Caki2 (cell line): ENCODE results near the gene SALL1. TPM values are rescaled to one million over a fixed set of nuclear protein-coding genes. Genes with fewer than 3 reads are reported as not detected.

Source experiments
- DNase-seq: peaks from one replicate; pipeline ENCODE4 v3.0.0-alpha.2; 2015; ENCODE audit warnings: low read depth
- in situ Hi-C: cut with HindIII; loops from 2 replicates; pipeline ENCODE4 v1.10.0; 2016; ENCODE audit warnings: low sequenced_read_pairs, low pct_unique_long_range_greater_than_20kb, mixed read lengths
- total RNA-seq: library from RNA; depleted of rRNA; stranded (reverse); fragments of >200 nt; shearing (Covaris generic); gene quantifications from 2 replicates; pipeline ENCODE4 v1.2.3, GENCODE V29; 2014; ENCODE audit warnings: low replicate concordance

Gene SALL1
- total RNA-seq, 1 experiment from 2014 or later: 5.6 TPM

GRCh38 chr16:51147776-51148677 is 3.0 kb downstream of the SALL1 start:
- in situ Hi-C loops: no loop called here

GRCh38 chr16:51146256-51146924 is 4.7 kb downstream of the SALL1 start:
- peak; percentile 61 for DNase-seq

More at GRCh38 chr16:51147776-51148677, 3.0 kb downstream of the SALL1 start:
- peak; percentile 52 for DNase-seq

DNA sequence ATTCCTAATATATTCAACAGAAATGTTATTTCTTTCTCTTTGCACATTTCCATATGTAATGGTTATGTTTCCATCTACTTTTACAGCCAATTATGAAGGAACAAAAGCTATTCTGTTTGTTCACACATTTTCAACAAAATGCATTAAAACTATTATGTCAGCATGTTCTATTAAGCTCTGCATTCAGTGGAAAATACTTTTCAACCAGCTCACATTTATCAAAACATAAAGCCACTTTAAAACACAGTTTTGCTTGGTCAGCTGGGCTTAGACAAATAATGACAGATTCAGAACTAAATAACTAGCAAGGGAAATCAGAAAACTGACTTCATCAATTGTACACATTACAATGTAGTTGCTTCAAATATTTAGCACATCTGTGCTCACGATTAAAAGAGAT is 6.9 kb downstream of the SALL1 start:
- DNase-seq: no peak
- in situ Hi-C loops: no loop called here

More at GRCh38 chr16:51146256-51146924, 4.7 kb downstream of the SALL1 start:
- in situ Hi-C loops: no loop called here

DNA sequence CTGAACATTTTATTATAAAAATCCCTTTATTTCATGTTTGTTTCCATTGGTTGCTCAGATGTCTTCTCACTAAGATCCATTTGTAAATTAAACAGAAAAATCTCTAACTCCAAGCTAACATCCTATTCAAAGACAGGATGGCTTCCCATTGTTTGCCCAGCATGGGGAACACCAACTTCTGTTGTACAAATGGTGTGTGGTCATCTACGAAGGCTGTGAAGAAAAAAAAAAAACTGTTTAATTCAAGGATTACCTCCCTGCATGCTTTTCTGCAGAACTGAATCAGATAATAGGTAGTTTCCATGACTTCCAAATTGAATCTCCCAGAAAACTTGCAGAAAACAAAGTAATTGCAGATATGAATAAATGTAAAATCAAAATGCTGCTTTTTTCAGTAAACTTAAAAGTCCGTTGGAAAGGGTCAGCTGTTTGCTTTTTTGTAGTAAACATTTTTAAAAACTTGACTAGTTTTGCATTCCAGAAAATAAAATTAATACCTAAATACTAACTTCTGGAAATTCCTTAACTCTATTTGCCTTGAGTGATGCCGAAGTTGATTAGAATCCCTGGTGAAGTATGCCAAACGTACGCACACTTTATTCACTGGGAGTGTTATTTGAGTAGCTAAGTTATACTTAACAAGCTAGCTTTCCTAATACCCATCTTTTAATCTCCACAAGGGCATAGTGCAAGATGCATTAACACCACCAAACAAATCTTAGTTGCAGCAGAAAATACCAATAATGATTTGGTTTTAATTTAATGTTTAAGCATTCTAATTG is 7.7 kb downstream of the SALL1 start:
- DNase-seq: no peak
- in situ Hi-C loops: no loop called here

GRCh38 chr16:51141541-51141940 is 9.5 kb downstream of the SALL1 start:
- no peak for DNase-seq
- in situ Hi-C loops: no loop called here

DNA sequence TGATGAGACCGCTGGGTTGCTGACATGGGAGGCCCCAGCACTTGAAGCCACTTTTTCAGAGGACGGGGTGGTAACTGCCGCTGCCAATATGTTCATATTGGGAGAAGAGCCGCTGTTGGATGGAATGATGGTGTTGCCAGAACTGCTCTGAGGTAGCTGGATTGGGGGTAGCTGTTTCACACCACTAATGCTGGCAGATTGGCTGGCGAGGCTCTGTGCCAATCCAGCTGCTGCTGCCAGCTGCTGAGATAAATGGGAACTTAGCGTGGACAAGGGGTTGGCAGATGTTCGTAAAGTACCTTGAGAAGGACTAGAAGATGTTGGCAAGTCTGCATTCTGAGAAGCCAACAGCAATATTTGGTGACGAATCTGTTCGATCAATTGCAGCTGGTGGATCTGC is 10.0 kb downstream of the SALL1 start:
- DNase-seq: no peak
- in situ Hi-C loops: no loop called here

DNA sequence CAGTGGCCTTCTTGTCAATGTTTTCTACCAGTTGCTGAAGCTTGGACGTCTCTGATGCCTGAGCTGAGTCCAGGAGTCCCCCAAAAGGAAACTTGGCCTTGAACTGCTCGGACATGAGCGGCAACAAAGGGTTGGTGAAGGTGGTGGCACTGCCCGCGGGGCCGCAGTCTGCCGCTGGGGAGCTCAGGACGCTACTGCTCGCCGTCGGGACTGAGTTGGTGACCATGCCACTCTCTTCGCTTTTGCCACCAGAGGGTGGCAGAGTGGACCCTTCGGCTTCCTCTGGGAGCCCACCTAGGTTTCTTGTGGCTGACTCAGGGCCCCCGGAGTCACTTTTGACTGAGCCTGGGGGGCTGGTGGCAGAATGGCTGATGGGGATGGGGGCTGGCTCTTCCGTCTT is 11.0 kb downstream of the SALL1 start:
- DNase-seq: no peak
- in situ Hi-C loops: no loop called here

GRCh38 chr16:51139568-51139967 is 11.5 kb downstream of the SALL1 start:
- in situ Hi-C loops: no loop called here
- DNase-seq: no peak

DNA sequence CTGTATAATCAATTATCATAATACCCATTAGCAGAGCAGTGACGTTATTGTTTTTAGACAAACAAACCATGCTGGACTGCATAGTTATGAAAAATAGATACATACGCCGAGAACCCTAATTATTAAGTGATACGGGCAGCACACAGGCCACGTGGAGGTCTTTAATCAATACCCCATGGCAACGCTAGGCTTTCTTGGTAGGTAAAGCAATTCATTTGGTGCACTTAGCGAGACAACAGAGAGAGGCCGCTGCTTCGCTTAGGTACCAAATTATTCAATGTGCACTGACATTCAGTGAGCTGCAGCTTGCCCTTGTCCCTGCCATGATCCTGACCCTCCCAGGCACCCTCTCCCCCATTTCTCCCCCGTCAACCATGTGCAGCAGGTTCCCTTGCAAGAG is 12.9 kb downstream of the SALL1 start:
- no peak for DNase-seq
- in situ Hi-C loops: no loop called here

GRCh38 chr16:51137097-51137496 is 14.0 kb downstream of the SALL1 start:
- in situ Hi-C loops: no loop called here
- DNase-seq: no peak

GRCh38 chr16:51134876-51135275 is 16.2 kb downstream of the SALL1 start:
- DNase-seq: no peak
- in situ Hi-C loops: no loop called here

- in situ Hi-C loops: no loop called here
Observed at GRCh38 chr16:51134269-51134812, 16.7 kb downstream of the SALL1 start.

DNA sequence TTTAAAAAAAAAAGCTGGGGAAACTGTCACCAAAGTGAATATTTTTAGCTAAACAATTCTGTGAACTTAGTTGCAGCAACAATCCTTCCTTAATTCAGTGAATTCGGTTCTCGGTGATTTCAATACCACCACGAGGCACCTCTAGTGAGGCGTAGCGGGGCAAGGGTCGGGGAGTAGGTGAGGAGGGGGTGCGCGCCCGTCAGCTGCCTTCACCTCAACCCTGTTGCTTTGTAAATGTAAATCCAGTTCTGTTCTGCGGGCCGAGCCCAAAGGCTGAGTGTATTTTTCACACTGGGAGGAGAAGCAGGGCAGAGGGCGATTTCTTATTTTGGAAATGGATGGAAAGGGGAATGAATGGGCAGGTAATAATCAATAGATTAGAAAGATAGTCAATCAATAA is 17.4 kb downstream of the SALL1 start:
- in situ Hi-C loops: no loop called here

More at GRCh38 chr16:51134269-51134812, 16.7 kb downstream of the SALL1 start:
- no peak for DNase-seq

DNA sequence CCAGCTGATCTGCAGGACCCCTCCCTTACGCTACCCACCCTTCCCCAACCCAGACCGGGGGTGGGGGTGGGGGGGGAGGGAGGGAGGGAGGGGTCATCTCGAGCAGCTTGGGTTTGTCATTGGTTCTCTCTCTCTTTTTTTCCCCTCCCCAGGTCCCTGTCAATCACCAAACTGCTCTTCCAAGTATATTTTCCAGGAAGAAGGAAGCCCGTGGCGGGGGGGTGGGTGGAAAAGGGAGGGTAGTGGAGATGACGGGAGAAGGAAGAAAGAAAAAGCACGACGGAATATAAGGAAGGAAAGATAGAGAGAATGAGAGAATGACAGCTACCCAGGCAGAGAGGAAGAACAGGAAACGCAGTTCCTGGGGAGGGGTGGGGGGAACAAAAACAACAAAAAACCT is 17.9 kb downstream of the SALL1 start:
- in situ Hi-C loops: no loop called here
- DNase-seq: no peak

More for the DNA sequence above, 17.4 kb downstream of the SALL1 start:
- no peak for DNase-seq

GRCh38 chr16:51132490-51133115 is 18.5 kb downstream of the SALL1 start:
- in situ Hi-C loops: no loop called here
- no peak for DNase-seq

GRCh38 chr16:51131619-51132018 is 19.5 kb downstream of the SALL1 start:
- no peak for DNase-seq
- in situ Hi-C loops: no loop called here

DNA sequence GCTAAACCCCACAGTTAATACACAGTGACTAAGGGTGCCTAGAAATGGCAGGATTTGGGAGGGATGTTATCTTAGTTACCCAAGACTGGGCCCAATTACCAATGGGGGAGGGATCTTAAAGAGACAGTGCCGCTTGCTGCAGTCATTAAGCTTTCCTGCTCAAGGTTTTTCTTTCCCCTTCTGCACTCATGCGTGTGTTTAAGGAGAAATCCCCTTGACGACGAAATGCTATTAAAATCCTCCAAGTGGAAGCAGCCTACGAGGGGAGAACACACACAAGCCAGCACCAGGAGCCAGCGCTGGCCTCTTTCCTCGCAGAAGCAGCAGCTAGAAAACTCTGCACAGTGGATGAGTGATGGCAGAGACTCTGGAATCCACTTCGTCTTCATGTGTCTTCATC is 22.0 kb downstream of the SALL1 start:
- in situ Hi-C loops: no loop called here
- DNase-seq: peak; percentile 53

DNA sequence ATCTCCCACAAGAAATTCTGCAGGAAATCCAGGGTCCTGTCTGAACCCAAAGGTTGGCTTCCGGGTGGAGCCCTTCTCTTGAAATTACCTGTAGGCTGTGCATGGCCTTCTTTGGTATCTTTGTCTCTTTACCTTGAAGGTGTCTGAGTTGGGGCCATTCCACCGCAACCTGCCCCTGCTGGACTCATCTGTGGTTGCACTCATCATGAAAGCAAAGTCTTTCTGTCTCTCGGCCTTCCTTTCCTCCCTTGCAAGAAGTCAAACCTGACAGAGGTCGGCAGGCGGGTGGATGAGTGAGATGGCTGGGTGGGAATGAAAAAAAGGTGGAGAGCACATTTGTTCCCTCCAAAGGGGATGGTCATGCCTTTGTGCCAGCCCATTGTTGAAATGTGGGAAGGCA is 25.1 kb downstream of the SALL1 start:
- in situ Hi-C loops: no loop called here
- no peak for DNase-seq
